Upper lobe of right lung (tissue), 1 donor: ENCODE results near the gene P2RX2. TPM values are rescaled to one million over a fixed set of nuclear protein-coding genes. Genes with fewer than 3 reads are reported as not detected.

Experiments
- ATAC-seq: fragments of 200-7000 bp; cut with Tn5 transposase; one replicate; pipeline ENCODE4 v1.9.1; 2020; ENCODE audit warnings: mild to moderate bottlenecking, moderate library complexity
- DNase-seq: peaks from one replicate; pipeline ENCODE4 v3.0.0-alpha.2; 2020
- H3K27ac ChIP-seq: fragments of 200-600 bp; one replicate; pipeline ENCODE4 v1.8.0; 2022
- H3K27me3 ChIP-seq: fragments of 200-600 bp; one replicate; pipeline ENCODE4 v1.8.0; 2022; ENCODE audit warnings: mild to moderate bottlenecking
- H3K36me3 ChIP-seq: fragments of 200-600 bp; one replicate; pipeline ENCODE4 v1.8.0; 2022
- H3K4me1 ChIP-seq: fragments of 200-600 bp; one replicate; pipeline ENCODE4 v1.8.0; 2022
- H3K4me3 ChIP-seq: fragments of 200-600 bp; one replicate; pipeline ENCODE4 v1.8.0; 2022; ENCODE audit warnings: mild to moderate bottlenecking
- H3K9me3 ChIP-seq: fragments of 200-600 bp; one replicate; pipeline ENCODE4 v1.8.0; 2022
- CTCF ChIP-seq: fragments of 200-600 bp; IDR thresholded peaks from one replicate; pipeline ENCODE4 v1.8.0; 2022; ENCODE audit warnings: antibody characterized with exemption
- intact Hi-C: fragments of 100-400 bp; cut with DNase I; formaldehyde crosslinking; loops from one replicate; pipeline ENCODE4 v1.11.0; 2022
- total RNA-seq: library from RNA; stranded (reverse); fragmentation: NEBNext Ultra II Directional; extraction: Animal tissue kit (Norgen Biotek cat#: 25700); gene quantifications from one replicate; pipeline ENCODE4 v1.2.1, GENCODE V29; 2021
- donor health status: DM: no; HTN: yes; CAD: no; lungs with severe emphysema.

Gene P2RX2
- total RNA-seq, 1 donor from 2014 or later, result 0.55 TPM

- no peak for DNase-seq
- H3K27me3 ChIP-seq, result no peaks in the 10 kb centered on the region
- H3K9me3 ChIP-seq, result no peaks in the 10 kb centered on the region
- H3K36me3 ChIP-seq, result peaks cover 57% of the 10 kb centered on the region
- no peak overlapping the region for H3K27ac ChIP-seq
- no peaks in the 10 kb centered on the region for H3K4me1 ChIP-seq
- peak; percentile 32 for ATAC-seq
- TF ChIP-seq CTCF, result no peak
- intact Hi-C loops, result no loop called here
- no peak overlapping the region for H3K4me3 ChIP-seq
These were observed 30.1 kb downstream of the P2RX2 start for GRCh38 chr12:132648616-132649225.

GRCh38 chr12:132649226-132649945, 30.8 kb downstream of the P2RX2 start:
- no peak overlapping the region for H3K4me3 ChIP-seq
- no peak for TF ChIP-seq CTCF
- H3K9me3 ChIP-seq, result no peaks in the 10 kb centered on the region
- H3K4me1 ChIP-seq, result no peaks in the 10 kb centered on the region
- no peaks in the 10 kb centered on the region for H3K27me3 ChIP-seq
- intact Hi-C loops, result no loop called here
- peaks cover 64% of the 10 kb centered on the region for H3K36me3 ChIP-seq
- DNase-seq (no peak), ATAC-seq (peak; percentile 23)
- H3K27ac ChIP-seq, result no peak overlapping the region

- Histone ChIP-seq H3K36me3 (peaks cover 80% of the 10 kb centered on the region), H3K27ac (no peak overlapping the region), H3K9me3 (no peaks in the 10 kb centered on the region), H3K4me3 (no peak overlapping the region), H3K27me3 (no peaks in the 10 kb centered on the region), H3K4me1 (no peaks in the 10 kb centered on the region)
- DNase-seq, result no peak
- no peak for TF ChIP-seq CTCF
- intact Hi-C loops, result no loop called here
- no peak for ATAC-seq
These were observed 33.0 kb downstream of the P2RX2 start for GRCh38 chr12:132651444-132652100.

- H3K36me3 ChIP-seq, result peaks cover 81% of the 10 kb centered on the region
- ATAC-seq, result no peak
These were observed 35.2 kb downstream of the P2RX2 start for GRCh38 chr12:132653567-132654290.

More at GRCh38 chr12:132653567-132654290, 35.2 kb downstream of the P2RX2 start:
- H3K27me3 ChIP-seq, result no peaks in the 10 kb centered on the region
- H3K4me1 ChIP-seq, result no peaks in the 10 kb centered on the region
- no peak overlapping the region for H3K27ac ChIP-seq
- intact Hi-C loops, result no loop called here
- no peaks in the 10 kb centered on the region for H3K9me3 ChIP-seq
- no peak overlapping the region for H3K4me3 ChIP-seq
- no peak for TF ChIP-seq CTCF
- DNase-seq, result no peak
